Activated naive CD4-positive, alpha-beta T cell treated with anti-CD3 and anti-CD28 coated beads, Interleukin-2, amount 50 U/mL, for 24 hours (primary cell): Measurements from ENCODE around the gene PFKM.

Source experiments
- H3K27ac Mint-ChIP-seq: one replicate; pipeline ENCODE4 v1.8.0; 2021; ENCODE audit warnings: mild to moderate bottlenecking, mixed read lengths
- H3K27me3 Mint-ChIP-seq: one replicate; pipeline ENCODE4 v1.8.0; 2021; ENCODE audit warnings: mixed read lengths
- H3K36me3 Mint-ChIP-seq: one replicate; pipeline ENCODE4 v1.8.0; 2021; ENCODE audit warnings: mixed read lengths
- H3K4me1 Mint-ChIP-seq: one replicate; pipeline ENCODE4 v1.8.0; 2021; ENCODE audit warnings: mixed read lengths
- H3K4me3 Mint-ChIP-seq: one replicate; pipeline ENCODE4 v1.8.0; 2021; ENCODE audit warnings: mild to moderate bottlenecking, mixed read lengths
- H3K9me3 Mint-ChIP-seq: one replicate; pipeline ENCODE4 v1.8.0; 2021; ENCODE audit warnings: mixed read lengths

PFKM gene

DNA sequence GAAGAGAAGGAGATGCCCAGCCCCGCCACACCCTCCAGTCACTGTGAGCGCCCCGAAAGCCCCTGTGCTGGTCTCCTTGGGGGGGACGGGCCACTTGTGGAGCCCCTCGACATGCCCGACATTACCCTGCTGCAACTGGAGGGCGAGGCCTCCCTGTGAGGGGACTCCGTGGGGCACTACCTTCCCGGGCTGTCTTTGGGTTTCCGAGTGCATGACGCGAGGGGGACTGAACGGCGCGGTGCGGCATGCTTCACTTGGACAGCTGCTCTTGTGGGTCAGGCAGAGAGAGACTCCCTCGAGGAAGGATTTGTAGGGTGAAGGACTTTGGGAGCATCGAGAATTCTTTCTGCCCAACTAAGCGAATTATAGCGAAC, 65.4 kb downstream of the PFKM start:
- H3K4me3 Mint-ChIP-seq = no peak overlapping the region
- H3K4me1 Mint-ChIP-seq = peaks cover 19% of the 10 kb centered on the region
- H3K9me3 Mint-ChIP-seq = no peaks in the 10 kb centered on the region
- peaks cover 10% of the 10 kb centered on the region for H3K27me3 Mint-ChIP-seq
- no peak overlapping the region for H3K27ac Mint-ChIP-seq
- no peaks in the 10 kb centered on the region for H3K36me3 Mint-ChIP-seq

GRCh38 chr12:48185181-48185919, 66.2 kb downstream of the PFKM start:
- H3K4me3 Mint-ChIP-seq = peak overlapping the region; percentile 56
- H3K27me3 Mint-ChIP-seq = peaks cover 8% of the 10 kb centered on the region
- no peaks in the 10 kb centered on the region for H3K36me3 Mint-ChIP-seq
- peaks cover 19% of the 10 kb centered on the region for H3K4me1 Mint-ChIP-seq
- no peak overlapping the region for H3K27ac Mint-ChIP-seq
- H3K9me3 Mint-ChIP-seq = no peaks in the 10 kb centered on the region

DNA sequence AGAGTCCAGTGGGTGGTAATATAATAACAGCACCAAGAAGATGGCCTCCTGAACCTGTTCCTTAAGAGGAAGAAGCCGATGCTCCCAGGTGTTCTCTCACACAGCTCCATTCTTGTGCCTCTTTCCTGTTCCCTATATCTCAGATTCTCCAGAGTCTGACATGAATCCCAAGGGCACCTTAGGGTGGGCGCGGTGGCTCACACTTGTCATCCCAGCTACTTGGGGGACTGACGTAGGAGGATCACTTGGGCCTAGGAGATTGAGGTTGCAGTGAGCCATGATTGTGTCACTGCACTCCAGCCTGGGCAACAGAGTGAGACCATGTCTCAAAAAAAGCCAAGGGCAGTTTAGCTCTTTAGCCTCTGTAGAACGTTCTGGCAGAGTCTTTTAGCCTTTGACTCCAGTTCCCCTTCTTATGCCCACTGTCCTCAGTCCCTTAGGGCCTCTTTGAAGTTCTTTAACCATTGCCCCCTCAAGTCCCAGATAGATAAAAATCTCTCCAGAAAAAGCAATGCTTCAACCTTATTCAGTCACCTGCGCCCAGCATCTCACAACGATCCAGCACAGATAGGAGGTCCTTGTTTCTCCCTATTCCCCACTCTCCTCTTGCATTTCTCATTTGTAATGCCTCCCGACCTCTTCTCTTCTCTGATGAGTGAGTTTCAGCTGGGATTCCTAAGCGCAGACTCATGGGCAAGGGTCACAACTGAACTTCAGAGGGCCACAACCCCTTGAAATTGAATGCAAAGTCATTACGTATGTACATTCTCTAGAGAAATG, 68.9 kb downstream of the PFKM start:
- Mint-ChIP-seq H3K27ac (peak overlapping the region; percentile 1), H3K4me3 (no peak overlapping the region), H3K27me3 (peaks cover 6% of the 10 kb centered on the region), H3K36me3 (no peaks in the 10 kb centered on the region), H3K4me1 (peaks cover 7% of the 10 kb centered on the region), H3K9me3 (no peaks in the 10 kb centered on the region)

GRCh38 chr12:48189331-48190125, 70.4 kb downstream of the PFKM start:
- Mint-ChIP-seq H3K9me3 (no peaks in the 10 kb centered on the region), H3K27me3 (peaks cover 5% of the 10 kb centered on the region), H3K36me3 (no peaks in the 10 kb centered on the region), H3K4me1 (peaks cover 6% of the 10 kb centered on the region), H3K4me3 (no peak overlapping the region), H3K27ac (no peak overlapping the region)

GRCh38 chr12:48191096-48191495, 71.9 kb downstream of the PFKM start:
- Mint-ChIP-seq H3K4me3 (no peak overlapping the region), H3K27me3 (peaks cover 1% of the 10 kb centered on the region), H3K27ac (no peak overlapping the region), H3K36me3 (no peaks in the 10 kb centered on the region), H3K4me1 (peaks cover 11% of the 10 kb centered on the region), H3K9me3 (no peaks in the 10 kb centered on the region)

GRCh38 chr12:48192861-48193260, 73.7 kb downstream of the PFKM start:
- peaks cover 11% of the 10 kb centered on the region for H3K4me1 Mint-ChIP-seq
- no peak overlapping the region for H3K27ac Mint-ChIP-seq
- no peaks in the 10 kb centered on the region for H3K9me3 Mint-ChIP-seq
- no peak overlapping the region for H3K4me3 Mint-ChIP-seq
- peaks cover 1% of the 10 kb centered on the region for H3K27me3 Mint-ChIP-seq
- H3K36me3 Mint-ChIP-seq = no peaks in the 10 kb centered on the region

- H3K4me3 Mint-ChIP-seq = no peak overlapping the region
- no peaks in the 10 kb centered on the region for H3K36me3 Mint-ChIP-seq
- peaks cover 1% of the 10 kb centered on the region for H3K27me3 Mint-ChIP-seq
- peaks cover 11% of the 10 kb centered on the region for H3K4me1 Mint-ChIP-seq
- no peaks in the 10 kb centered on the region for H3K9me3 Mint-ChIP-seq
- H3K27ac Mint-ChIP-seq = no peak overlapping the region
Observed at GRCh38 chr12:48193623-48194022, 74.5 kb downstream of the PFKM start.

DNA sequence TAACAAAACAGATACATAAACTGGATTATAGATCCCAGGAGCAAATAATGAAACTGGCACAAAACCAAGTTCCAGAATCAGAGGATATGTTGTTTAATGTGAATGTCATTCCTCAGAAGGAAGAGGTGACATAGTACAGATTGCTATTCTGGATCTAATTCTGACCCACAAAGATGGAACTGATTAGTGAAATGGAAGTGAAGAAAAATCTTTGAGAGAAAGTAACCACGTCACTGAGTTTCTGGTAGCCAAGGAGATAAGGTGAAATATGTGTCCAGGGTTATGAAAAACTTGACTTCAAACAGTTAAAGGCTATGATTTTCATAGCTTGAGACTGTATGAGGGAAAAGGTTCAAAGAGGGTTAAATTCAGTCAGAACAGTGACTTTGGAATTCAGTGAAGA, 75.6 kb downstream of the PFKM start:
- Mint-ChIP-seq H3K9me3 (no peaks in the 10 kb centered on the region), H3K27ac (no peak overlapping the region), H3K4me1 (peaks cover 19% of the 10 kb centered on the region), H3K27me3 (peaks cover 1% of the 10 kb centered on the region), H3K4me3 (no peak overlapping the region), H3K36me3 (no peaks in the 10 kb centered on the region)
